Measurements from ENCODE around the gene OR11H12.
"Not testable (repeated sequence)": the region's sequence is repeated elsewhere in the genome, so short reads cannot be mapped to it uniquely, and the experiment has no call there.

DNA sequence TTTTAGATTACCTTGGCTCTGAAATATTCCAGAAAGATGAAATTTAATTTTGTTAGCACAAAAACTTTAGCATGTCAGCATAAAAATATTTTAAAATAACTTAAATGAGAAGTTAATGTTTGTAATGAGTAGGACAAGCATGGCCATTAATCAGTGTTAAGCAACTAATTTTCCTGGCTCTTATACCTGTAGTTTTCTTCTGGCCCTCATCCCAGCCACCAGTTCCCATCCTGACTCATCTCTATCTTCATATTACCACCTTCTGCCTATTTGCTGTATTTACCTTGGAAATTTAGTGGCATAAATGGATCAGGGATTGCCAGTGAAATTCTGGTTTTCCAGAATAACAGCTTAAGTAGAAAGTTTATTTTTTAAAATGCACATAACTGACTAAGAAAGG lies 37.1 kb downstream of the OR11H12 start:
- TF ChIP-seq, protein P1, sequence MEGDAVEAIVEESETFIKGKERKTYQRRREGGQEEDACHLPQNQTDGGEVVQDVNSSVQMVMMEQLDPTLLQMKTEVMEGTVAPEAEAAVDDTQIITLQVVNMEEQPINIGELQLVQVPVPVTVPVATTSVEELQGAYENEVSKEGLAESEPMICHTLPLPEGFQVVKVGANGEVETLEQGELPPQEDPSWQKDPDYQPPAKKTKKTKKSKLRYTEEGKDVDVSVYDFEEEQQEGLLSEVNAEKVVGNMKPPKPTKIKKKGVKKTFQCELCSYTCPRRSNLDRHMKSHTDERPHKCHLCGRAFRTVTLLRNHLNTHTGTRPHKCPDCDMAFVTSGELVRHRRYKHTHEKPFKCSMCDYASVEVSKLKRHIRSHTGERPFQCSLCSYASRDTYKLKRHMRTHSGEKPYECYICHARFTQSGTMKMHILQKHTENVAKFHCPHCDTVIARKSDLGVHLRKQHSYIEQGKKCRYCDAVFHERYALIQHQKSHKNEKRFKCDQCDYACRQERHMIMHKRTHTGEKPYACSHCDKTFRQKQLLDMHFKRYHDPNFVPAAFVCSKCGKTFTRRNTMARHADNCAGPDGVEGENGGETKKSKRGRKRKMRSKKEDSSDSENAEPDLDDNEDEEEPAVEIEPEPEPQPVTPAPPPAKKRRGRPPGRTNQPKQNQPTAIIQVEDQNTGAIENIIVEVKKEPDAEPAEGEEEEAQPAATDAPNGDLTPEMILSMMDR (IDR thresholded peaks at IDR 0.05; ENCODE audit: low read depth, low read length) = not testable (repeated sequence)
- TF ChIP-seq EZH2phosphoT487 (IDR thresholded peaks at IDR 0.05; ENCODE audit: low read depth) = not testable (repeated sequence)

Data from OCI-LY3 (cell line).